HG02798 (cell line): Measurements from ENCODE around the gene PRLR.
A peak's percentile ranks its signal among the peaks of the same experiment; 100 is the strongest.
"Not testable (repeated sequence)": the region's sequence is repeated elsewhere in the genome, so short reads cannot be mapped to it uniquely, and the experiment has no call there.

Experiments
- ATAC-seq: cut with Tn5 transposase; IDR thresholded peaks from one replicate; pipeline ENCODE4 v1.9.1; 2021; ENCODE audit warnings: mild to moderate bottlenecking; ENCODE audit not compliant: unreplicated experiment, poor library complexity

PRLR gene

GRCh38 chr5:35201291-35201690 lies 29.0 kb downstream of the PRLR start:
- ATAC-seq: no peak

DNA sequence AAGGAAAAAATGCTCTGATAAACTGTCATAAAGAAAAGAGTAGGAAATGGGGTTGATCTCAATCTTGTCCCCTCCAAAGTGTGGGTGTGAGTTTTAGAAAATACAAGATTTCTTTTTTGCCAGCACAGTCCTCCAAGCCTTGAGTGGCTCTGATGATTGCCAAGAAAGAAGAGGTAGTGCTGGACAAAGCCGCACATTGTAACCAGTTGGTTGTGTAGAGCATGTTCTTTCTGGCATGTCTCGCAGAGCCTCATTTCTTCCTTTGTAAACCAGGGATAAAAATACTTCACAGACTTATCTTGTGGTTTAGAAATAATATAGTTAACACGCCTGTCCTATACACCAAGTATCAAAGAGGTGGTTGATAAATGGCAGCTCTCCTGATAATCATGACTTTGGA lies 30.4 kb downstream of the PRLR start:
- ATAC-seq: no peak

- ATAC-seq: no peak
Measured at GRCh38 chr5:35198686-35199085, 31.6 kb downstream of the PRLR start.

GRCh38 chr5:35198075-35198474 lies 32.2 kb downstream of the PRLR start:
- no peak for ATAC-seq

DNA sequence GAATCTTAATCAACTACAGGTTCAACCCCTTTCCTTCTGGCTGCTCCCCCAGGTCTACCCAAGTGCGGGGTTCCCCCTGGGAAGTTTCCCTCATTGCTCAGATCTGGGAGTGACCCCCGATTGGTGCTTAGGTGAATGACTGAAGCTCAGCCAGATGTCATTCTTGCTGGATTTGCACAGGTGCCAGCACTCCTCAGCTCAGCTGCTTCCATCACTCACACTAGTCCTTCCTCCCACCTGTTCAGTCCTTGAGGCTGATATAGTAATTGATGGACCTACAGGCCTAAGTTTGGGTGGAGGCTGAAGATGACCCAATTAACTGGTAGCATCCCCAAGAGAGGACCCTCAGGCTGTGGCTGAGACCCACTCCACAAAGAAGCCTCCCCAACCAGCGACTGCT lies 32.9 kb downstream of the PRLR start:
- no peak for ATAC-seq

- ATAC-seq: no peak
Measured at GRCh38 chr5:35195472-35195852, 34.8 kb downstream of the PRLR start.

GRCh38 chr5:35194635-35195471 lies 35.4 kb downstream of the PRLR start:
- ATAC-seq: peak; percentile 87

DNA sequence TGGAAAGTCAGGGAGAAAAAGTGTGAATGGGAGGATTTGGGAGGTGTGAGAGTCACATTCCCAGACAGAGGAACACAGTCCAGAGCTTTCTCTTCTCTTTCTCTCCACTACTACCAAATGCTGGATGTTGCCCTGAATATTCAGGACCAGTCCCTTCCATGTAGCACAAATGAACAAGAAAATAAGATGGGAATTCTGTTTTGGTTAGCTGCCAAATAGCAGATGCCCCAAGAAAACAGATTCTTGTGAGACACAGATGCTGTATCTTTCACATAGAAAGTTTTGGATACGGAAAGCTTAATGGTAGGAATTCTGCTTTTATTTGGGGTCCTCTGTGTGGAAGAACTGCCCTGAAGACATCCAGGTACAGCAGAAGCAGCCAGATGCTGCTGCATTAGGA lies 37.8 kb downstream of the PRLR start:
- no peak for ATAC-seq

DNA sequence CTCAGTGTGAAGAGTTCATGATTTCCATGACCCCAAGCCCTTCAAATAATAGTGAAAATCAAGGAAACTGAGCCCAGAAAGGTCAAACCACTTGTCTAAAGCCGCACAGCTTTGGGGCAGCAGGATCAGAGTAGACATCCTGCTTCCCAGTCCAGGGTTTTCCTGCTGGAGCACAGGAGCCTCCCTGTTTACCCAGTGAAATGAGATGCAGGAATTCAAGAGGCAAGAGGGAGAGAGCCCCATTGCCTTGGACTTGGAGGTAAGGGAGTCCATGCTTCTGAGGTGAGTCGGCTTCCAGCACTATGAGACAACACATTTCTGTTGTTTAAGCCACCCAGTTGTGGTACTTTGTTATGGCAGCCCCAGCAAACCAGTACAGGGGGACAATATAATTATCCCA lies 40.5 kb downstream of the PRLR start:
- not testable (repeated sequence) for ATAC-seq

GRCh38 chr5:35188031-35188457 lies 42.2 kb downstream of the PRLR start:
- ATAC-seq: no peak

GRCh38 chr5:35187621-35188020 lies 42.7 kb downstream of the PRLR start:
- not testable (repeated sequence) for ATAC-seq

DNA sequence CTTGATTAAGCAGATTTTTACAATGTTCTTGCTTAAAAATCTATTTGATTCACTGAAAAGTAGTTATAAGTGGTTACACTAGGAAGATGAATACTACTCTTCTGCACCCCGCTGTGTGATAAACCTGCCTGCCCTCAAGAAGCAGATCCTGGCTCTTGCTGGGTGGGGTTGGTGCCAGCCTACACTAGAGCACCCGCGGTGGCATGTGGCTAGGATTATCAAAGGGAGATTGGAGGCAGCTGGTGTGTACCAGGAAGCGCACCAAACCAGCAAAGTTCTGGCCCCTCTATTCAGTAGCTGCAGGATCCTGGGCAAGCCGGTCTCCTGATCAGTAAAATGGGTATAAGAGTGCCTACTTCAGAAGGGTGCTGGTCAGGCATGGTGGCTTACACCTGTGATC lies 43.5 kb downstream of the PRLR start:
- no peak for ATAC-seq

- ATAC-seq: no peak
Measured at GRCh38 chr5:35185518-35185917, 44.8 kb downstream of the PRLR start.

DNA sequence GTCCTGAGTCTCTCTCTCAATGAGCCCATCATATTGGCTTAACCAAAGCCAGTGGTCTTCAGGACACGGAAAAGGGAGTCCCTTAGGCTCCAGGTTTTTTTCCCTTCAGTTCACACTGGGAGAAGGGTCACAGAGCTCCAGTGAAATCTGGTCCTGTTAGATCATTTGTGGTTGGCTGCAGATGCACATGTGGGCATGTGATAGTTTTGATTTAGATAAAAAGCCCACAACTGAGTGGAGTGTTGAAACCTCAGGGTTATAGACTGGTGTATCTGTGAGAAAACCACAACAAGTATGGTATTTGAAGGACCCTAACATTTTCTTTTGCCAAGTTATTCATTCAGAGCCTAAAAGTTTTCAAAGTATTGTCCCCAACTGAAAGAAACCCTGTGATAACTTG lies 46.7 kb downstream of the PRLR start:
- ATAC-seq: no peak

DNA sequence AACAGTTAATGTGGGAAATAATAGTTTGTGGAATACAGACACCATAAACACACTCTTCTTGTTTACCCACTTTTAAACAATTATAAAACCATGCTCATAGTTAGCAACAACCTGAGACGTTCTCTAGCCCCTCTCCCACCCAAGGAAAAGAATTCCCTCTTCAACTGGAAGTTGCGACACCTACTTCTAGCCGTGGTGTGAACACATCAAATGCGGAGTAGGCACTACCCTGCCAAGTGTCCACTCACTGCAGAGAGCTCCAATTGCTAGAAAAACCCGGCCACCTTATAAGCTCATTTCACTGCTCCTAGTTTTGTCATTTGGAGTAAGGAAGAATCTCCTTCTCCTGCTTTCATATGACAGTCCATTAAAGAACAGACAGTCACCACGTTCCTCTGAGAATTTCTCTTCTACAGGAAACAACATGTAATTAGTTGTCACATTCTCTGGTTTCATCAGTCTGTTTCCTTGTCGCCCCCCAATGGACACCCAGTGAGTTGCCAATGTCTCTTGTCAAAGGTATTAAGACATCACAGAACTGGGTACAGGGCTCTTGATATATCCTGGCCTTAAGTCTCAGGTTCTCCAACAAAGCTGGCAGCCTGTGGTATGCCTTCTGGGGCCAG lies 47.3 kb downstream of the PRLR start:
- ATAC-seq: peak; percentile 72

- ATAC-seq: no peak
Measured at GRCh38 chr5:35182486-35182885, 47.8 kb downstream of the PRLR start.

DNA sequence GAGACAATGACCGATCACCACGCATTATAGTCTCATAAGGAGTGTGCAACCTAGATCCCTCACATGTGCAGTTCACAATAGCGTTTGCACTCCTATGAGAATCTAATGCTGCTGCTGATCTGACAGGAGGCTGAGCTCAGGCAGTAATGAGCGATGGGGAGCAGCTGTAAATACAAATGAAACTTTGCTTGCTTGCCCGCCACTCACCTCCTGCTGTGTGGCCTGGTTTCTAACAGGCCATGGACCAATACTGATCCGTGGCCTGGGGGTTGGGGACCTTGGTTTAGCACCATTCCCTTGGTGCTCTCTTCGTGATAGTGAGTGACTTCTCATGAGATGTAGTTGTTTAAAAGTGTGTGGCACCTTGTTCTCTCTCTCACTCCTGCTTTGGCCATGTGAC lies 50.2 kb downstream of the PRLR start:
- no peak for ATAC-seq

- ATAC-seq: no peak
Measured at GRCh38 chr5:35177783-35178182, 52.5 kb downstream of the PRLR start.

- no peak for ATAC-seq
Measured at GRCh38 chr5:35172533-35172932, 57.8 kb downstream of the PRLR start.

DNA sequence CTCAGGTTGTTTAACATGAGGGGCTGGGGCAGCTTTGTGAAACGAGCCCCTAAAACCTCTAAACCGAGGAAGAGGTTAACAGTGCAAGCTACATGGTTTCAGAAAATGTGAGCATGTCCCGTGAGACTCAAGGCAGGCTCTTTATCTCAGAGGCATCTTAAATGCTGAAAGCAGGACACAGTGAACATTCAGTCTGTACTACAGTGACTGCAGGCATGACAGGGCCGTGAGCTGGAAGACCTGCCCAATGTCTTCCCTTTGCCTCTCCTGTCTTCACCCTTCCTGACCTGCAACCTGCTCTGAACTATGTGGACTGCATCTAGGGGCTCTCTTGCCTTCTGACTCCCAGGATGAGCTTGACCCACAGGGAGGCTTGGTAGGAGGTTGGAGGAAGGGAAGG lies 58.3 kb downstream of the PRLR start:
- ATAC-seq: no peak

GRCh38 chr5:35171078-35171477 lies 59.2 kb downstream of the PRLR start:
- ATAC-seq: no peak

GRCh38 chr5:35166043-35166442 lies 64.2 kb downstream of the PRLR start:
- ATAC-seq: no peak
